ENCODE results near the gene ARID4B. TPM values are rescaled to one million over a fixed set of nuclear protein-coding genes. Genes with fewer than 3 reads are reported as not detected.
"Not testable (repeated sequence)": the region's sequence is repeated elsewhere in the genome, so short reads cannot be mapped to it uniquely, and the experiment has no call there.

The ARID4B gene
- total RNA-seq, 1 donor from 2014 or later = 87.0 TPM

DNA sequence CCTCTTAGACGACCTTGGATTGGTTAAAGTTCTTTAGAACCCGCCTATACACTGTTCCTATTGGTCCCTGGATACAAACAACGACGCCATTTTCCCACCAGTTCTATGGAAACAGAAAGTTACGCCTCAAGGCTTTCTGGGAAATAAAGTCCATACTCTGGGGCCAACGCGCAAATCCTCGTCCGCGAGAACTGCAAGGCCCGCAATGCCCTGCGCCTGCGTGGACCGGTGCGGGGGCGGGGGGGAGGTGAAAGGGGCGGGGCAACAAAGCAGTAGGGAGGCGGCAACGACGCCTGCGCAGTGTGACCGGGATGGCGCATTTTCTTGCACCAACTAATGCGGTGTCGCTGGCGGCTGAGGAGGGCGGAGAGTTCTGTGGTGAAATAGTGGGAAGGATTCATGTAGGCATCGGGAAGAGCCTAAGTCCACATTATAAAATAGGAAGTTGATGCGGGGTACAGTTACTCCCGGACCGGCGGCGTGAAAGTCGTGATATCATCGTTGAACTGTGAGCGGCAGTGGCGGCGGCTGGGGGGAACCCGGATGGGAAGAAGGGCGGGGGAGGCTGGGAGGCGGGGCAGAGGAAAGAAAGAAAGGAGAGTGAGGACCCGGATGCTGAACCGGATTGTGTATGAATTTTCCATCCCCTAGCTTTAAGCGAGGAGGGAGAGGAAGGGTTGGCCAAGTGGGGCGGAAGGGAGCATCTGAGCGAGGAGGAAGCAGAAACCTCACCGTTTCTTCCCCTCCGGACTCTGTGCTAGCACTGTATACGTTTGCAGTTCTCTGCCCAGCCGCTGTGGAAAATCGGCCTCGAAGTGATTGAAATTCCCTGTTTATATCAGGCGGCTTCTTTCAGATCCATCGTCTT is 526 bp upstream of the ARID4B start, which contains the start of gene GGPS1:
Gene GGPS1 (plus strand): TSS at position 300 of the 868 bp plus-strand sequence. CDS start 6,695 bp downstream, outside the sequence.
- peak; percentile 98 for DNase-seq

DNA sequence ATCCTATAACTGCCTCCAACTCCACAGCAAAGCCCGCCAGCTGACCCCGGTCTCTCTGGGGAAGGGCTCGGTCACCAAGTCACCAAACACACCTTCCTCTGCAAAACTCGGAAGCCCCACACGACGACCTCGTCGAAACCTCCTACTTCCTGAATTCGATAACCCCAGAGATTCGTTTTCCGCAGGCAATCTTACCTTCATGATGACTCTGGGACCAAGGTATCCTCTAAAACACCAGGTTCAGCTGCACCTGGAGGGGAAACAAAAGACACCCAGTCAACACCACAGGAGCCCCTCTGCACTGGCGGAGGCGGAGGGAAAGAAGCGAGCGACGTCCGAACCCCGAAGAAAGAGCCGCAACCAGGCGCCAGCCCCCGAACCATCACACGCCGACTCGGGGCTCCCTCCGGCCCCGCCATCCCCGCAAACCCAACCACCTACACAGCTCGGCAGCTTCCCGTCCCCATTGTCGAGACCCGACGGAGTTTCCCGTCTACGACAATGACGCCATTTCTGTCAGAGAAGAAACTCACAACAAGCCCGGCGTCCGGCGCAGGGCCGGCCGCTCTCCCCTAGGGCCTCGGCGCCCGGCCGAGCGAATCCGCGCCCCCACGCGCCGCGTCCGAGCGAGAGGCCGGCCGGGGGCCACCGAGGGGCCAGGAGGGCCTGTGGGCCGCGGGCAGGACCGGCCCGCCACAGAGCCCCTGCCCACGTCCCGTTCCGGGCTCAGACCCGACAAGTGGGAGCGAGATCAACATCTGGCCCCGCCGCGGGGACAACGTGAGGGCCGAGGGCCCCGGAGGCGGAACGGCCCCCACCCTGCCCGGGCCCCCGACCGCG is 1.0 kb downstream of the ARID4B start:
- no peak for DNase-seq

DNA sequence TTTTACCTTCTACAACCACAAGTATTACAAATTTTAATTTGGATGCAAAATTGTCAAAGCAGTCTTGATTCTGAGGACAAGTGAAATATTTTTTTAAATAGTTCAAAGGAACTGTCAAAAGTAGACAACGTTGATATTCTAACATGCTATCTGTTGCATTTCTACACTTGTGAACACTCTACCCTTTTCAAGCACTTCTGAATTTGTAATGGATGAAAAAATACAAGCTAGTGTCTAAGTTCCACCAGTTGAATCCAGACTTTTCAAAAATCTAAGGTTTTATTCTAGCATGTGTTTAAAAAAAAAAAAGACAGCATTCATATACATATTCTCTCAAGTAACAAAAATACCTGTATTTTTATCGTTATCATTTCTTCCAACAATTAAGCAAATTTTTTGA is 2.1 kb downstream of the ARID4B start:
- no peak for DNase-seq

DNA sequence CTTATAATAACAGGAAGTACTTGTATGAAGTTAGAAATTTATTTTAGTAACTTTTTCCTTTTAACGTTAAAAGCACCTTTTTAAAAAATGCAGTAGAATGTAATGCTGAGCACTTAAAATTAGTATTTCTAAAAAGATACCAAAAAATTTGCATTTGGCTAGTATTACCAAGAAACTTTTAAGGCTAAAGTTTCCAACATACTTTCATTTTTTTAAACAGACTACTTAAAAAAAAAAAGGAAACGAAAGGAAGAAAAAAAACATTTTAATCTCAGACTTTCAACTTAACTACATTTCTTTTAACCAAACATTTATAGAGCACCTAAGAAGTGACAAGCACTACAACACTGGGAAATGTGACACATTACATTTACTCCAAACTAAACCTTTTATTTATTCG is 2.8 kb downstream of the ARID4B start:
- DNase-seq = no peak

DNA sequence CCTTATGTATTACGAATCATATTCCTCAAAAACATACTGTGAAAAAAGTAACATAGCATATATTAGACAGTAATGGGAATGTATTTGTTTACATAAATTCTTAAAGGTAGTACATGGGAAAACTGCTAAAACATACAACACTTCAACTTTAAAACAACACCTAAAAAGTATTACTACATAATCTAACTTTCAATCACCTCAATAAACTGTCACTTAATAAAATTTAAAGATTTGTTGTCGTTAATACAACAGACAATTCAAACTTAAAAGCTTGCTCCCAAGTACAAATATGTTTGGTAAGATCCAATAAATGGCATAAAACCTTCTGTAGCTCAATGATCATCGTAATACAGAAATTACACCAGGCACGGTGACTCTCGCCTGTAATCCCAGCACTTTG is 3.7 kb downstream of the ARID4B start:
- no peak for DNase-seq

DNA sequence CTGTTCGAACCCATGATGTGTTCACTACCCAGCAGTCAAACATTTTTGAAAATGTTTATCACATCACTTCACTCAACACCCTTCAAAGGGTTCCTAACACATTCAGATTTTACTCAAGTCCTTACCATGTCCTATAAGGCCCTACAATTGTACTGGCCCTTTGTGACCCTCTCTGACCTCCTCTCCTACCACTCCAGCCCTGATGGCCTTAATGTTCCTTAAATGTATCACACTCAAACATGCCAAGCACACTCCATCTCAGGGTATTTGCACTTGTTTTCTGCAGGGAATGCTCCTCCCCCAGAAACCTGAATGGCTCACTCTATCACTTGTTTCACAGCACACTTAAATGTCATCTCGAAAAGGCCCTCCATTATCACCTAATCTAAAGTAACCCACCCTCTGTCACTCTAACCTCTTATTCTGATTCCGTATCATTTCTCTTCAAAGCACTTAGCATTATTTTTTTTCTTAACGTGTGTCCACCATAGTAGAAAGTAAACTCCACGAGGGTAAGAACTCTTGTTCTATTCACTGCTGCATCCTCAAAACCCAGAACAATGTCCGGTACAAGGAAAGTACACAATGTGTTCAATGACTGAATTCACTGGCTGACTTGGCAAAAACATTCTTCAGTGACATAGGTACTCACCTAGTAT is 7.3 kb downstream of the ARID4B start:
- DNase-seq = no peak

DNA sequence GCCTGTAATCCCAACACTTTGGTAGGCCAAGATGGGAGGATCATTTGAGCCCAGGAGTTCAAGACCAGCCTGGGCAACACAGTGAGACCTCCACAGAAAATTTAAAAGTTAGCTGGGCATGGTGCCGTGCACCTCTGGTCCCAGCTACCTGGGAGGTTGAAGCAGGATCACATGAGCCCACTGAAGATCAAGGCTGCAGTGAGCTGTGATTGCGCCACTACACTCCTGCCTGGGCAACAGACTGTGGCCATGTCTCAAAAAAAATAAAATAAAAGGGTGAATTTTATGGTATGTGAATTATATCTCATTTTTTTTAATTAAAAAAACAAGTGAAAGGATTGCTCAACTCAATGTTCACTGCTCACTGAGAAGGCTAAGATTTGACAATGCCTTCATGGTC is 8.7 kb downstream of the ARID4B start:
- no peak for DNase-seq

DNA sequence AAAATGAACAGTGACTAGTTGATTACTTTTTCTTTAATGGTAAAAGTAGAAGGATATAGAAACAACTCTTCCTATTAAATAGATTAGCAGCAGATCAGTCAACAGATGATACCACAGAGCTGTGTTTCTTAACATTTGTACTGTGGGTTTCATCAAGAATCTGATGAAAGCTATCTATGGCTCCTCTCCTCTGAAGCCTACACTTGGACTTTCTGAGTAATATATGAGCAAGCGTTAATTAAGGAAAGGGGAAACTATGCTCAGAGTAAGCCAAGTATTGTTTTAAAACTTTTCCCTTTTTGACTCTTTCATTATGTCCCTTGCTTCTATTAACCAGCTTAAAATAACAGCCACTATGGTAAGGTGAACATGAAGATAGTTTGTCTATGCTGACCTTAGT is 10.8 kb downstream of the ARID4B start:
- no peak for DNase-seq

DNA sequence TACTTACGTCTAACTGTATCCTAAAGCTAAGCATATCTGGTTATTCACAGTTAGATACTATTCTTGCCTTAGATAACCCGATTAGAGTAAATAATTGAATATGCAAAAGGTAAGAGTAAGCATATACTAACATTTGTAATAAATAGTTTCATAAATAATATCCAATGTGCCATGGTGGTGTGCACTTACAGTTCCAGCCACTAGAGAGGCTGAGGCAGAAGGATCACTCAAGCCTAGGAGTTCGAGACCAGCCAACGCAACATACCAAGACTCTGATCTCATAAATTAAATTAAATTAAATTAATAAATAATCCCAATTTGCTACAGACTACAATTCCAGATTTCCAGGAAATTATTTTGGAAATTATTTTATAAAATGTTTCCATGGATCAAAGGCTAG is 12.2 kb downstream of the ARID4B start:
- DNase-seq = no peak

DNA sequence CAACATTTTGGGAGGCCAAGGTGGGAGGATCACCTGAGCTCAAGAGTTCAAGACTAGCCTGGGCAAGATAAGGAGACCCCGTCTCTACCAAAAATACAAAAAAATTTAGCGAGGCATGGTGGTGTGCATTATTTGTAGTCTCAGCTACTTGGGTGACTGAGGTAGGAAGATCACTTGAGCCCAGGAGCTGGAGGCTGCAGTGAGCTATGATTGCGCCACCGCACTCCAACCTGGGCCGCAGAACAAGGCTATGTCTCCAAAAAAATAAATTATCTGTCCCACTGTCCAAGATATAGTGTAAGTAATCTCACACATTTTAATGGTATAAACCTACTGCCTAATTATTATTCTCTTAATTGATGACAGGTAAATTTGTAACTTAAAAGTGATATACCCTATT is 12.8 kb downstream of the ARID4B start:
- DNase-seq = no peak

DNA sequence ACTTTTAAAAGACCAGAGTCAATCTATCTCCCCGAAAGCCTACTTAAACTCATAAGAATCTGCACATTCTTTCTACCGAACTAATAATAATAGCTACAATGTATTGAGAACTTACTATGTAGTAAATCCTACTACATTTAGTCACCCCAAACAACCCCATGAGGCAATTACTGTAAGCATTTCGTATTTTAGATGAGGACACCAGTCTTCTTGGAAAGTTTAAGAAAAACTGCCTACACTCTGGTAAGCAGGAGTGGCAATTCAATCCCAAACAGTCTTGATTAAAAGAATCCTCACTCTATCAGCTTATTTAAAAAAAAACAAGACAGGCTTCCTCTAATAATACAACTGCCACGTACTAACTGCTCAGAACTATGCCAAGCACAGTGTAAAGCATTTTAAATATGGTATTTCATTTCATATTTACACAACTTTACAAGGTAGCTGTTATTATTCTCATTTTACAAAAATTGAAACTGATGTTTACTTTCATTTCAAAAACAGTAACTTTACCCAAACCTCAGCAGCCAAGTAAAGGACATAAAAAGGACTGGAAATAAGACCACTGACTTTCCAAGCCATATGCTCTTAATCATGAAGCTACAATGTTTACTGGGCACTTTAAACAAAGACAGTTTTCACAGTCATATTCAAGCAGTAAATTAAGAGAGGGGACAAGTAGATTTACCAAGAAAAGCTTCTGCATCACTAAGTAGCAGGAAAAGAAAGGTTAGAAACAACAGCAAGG is 13.9 kb downstream of the ARID4B start:
- DNase-seq = no peak

DNA sequence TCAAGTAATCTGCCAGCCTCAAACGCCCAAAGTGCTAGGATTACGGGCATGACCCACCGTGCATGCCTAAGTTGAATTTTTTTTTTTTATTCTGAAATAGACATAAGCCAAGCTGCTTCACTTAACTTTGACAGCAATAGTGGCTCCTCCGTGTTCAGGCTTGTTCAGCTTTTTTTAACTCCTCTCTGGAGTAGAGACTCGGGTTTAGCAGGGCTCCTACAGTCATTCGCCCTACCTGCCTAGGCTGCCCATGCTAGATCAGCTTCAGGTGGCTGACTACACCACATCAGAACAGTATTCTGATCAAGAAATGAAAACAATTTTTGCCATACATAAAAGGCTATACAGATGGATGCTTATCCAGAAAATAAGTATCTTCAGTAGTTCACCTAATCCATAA is 14.7 kb downstream of the ARID4B start:
- no peak for DNase-seq

DNA sequence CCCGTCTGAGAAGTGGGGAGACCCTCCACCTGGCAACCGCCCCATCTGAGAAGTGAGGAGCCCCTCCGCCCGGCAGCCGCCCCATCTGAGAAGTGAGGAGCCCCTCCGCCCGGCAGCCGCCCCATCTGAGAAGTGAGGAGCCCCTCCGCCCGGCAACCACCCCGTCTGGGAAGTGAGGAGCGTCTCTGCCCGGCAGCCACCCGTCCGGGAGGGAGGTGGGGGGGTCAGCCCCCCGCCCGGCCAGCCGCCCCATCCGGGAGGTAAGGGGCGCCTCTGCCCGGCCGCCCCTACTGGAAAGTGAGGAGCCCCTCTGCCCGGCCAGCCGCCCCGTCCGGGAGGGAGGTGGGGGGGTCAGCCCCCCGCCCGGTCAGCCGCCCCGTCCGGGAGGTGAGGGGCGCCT is 18.8 kb downstream of the ARID4B start:
- not testable (repeated sequence) for DNase-seq

DNA sequence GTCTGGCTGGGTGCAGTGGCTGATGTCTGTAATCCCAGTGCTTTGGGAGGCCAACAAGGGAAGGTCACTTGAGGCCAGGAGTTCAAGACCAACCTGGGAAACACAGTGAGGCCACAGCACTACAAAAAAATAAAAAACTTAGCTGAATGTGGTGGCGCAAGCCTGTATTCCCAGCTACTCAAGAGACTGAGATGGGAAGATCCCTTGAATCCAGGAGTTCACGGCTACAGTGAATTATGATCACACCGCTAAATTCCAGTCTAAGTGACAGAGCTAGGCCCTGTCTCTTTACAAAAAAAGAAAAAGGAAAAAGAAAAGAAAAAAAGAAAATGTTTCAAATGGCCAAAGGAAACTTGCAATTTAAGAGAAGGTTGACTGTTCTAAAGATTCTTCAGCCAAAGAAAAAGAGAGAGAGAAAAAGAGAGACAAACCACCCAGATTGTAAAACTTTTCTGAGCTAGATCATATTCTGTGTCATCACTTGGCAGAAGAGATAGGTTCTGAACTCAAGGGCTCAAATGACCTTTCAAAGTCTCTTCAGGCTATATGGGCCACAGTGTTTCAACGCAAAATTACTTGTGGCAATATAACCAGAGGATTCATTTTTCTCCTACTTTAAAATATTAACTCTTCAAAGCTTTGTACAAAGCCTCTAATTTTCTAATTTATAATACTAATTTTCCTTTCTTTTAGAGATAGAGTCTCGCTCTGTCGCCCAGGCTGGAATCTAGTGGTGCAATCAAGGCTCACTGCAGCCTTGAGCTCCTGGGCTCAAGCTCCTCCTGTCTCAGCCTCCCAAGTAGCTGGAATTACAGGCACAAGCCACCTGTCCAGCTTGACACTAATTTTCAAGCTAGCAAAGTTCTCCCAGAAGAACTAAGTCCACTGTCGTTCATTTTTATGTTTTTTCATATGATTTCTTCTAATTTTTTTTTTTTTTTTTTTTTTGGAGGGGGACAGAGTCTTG is 20.5 kb downstream of the ARID4B start:
- no peak for DNase-seq

DNA sequence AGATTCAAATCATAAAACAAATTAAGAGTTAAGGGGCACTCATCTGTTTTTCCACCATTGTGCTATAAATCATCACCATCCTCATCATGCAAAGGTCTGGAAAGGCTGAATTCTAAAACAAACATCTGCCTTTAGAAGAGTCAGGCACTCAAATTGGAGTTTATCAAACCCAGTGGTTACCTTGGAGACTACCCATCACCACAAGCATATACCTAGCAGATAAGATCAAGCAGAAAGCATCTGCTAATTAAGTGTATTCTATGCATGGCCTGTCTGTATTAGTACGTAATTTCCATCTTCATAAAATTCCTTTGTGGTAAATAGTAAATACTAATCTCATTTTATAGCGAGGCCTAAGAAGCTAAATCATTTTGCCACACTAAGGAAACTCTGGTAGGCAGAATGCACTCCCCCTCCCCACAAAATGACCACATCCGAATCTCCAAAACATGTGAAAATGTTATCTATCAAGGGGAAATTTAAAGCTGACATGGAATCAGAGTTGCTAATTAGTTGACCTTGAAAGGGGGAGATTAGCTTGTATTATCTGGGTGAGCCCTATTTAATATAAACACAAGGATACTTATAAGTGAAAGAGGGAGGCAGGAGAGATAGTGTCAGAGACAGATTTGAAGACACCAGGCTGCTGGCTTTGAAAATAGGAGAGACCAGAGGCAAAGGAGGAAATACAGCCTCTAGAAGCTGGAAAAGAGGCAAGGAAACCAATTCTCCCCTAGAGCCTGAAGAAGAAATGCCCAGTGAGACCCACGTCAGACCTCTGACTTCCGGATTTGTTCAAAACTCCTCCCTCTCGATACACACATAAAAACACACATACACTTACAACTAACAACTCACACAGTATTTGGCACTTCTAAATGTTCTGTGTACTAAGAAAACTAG is 23.2 kb downstream of the ARID4B start:
- DNase-seq = no peak

DNA sequence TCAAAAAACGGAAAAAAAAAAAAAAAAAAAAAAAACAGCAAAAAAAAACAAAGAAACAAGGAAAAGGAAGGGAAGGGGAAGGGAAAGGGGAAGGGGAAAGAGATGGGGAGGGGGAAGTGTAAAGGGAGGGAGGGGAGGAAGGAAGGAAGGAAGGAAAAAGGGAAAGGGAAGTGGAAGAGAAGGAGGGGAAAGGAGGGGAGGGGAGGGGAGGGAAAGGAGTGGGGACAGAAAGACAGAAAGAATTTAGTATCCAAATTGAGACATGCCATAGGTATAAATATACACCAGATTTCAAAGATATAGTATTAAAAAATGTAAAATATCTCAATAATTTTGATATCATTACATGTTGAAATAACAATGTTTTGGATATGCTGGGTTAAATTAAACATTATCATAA is 25.8 kb downstream of the ARID4B start:
- DNase-seq = no peak

DNA sequence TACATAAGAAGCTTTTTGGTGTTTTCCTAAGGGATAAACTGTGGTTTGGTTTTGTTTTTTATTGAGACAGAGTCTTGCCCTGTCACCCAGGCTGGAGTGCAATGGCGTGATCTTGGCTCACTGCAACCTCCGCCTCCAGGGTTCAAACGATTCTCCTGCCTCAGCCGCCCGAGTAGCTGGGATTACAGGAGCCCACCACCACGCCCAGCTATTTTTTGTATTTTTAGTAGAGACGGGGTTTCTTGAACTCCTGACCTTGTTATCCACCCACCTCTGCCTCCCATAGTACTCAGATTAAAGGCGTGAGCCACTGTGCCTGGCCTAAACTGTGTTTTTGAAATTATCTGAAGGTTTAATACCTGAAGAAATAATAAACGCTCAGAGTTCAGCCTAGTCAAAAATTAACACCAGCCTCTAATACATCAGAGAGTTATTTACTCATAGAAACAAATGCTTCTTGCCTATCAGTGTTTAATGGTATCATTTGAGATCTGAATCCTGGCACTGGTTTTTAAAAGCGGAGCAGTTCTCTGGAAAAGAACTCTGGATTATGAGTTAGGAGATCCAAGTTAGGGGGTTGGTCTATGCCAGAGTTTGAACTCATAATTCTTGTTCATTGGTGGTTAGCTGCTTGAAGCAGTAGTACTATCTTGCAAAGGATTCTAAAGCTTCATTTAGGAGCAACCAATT is 28.7 kb downstream of the ARID4B start:
- no peak for DNase-seq

DNA sequence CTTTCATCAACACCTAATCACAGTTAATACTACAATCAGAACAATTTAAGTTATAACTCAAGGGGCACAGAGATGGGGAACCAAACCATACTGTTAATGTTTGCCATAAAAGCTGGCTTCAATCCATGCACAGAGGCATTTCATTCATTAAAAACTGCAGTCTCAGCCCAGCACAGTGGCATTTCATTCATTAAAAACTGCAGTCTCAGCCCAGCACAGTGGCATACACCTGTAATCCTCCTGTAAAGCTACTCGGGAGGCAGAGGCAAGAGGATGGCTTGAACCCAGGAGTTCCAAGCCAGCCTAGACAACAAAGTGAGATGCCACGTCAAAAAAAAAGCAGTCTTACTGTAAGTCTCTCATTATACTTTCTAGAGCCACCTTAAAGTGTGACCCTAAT is 29.2 kb downstream of the ARID4B start:
- DNase-seq = no peak

DNA sequence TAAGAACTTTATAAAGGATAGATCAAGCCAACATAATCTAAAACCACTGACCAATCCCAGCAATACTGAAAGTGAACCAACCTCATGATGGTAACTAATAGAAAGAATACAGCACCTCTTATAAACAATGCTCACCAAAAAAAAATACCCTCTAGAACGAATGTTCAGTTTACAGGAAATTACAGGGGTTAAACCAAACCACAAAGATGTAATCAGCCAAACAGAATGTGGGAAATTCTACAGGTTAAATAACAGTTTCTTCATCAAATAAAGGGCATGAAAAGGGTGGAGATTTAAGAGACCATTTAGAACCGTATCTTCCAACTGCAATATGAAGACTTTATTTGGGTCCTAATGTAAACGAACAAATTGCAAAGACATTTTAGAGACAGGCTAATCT is 30.4 kb downstream of the ARID4B start:
- DNase-seq = no peak
